Endothelial cell of umbilical vein (primary cell): ENCODE results near the gene ALOX12. TPM values are rescaled to one million over a fixed set of nuclear protein-coding genes. Genes with fewer than 3 reads are reported as not detected.

Experiments used
- BruUV-seq: library from RNA; stranded (reverse); fragments of 400-500 nt; replicated peaks from 2 replicates; lab custom pipeline; 2021; lab: Mats Ljungman, UMichigan
- CTCF ChIA-PET: fragments of 300-600, 350-600 bp; sonication (Branson Sonifier 250); formaldehyde crosslinking; loops from one replicate; lab custom pipeline; 2021; ENCODE audit warnings: antibody characterized with exemption, inconsistent platforms; lab: Charles Lee
- POLR2A ChIA-PET: fragments of 300-600, 350-600 bp; sonication (Branson Sonifier 250); formaldehyde crosslinking; loops from one replicate; lab custom pipeline; 2021; ENCODE audit warnings: antibody characterized with exemption, inconsistent platforms; lab: Charles Lee
- DNase-seq: peaks from one replicate; pipeline ENCODE4 v3.0.0-alpha.2; 2011; ENCODE audit warnings: low read depth, low spot score
- FAIRE-seq: peaks from 2 replicates; lab custom pipeline; 2011; peaks lifted over from hg19 to GRCh38; lab: Jason Lieb, UNC
- H2AFZ ChIP-seq: 2 replicates; pipeline ENCODE4 v1.6.0; 2012; ENCODE audit warnings: low read depth, low read length, control low read depth, inconsistent platforms
- H3K27ac ChIP-seq: 2 replicates; pipeline ENCODE4 v1.5.1; 2011; ENCODE audit warnings: low read depth, mild to moderate bottlenecking, control low read depth, low read length, moderate library complexity; ENCODE audit not compliant: insufficient read depth
- H3K27me3 ChIP-seq, 2 experiments: 2 replicates each; pipeline versions ENCODE4 v1.6.0 to v1.6.1; 2011; ENCODE audit warnings: low read length in 2 of 2, mixed read lengths in 1 of 2; ENCODE audit not compliant: control insufficient read depth in 2 of 2, insufficient read depth in 2 of 2
- H3K36me3 ChIP-seq, 2 experiments: 2 replicates in 1 of 2; 3 replicates in 1 of 2; pipeline ENCODE4 v1.5.1; 2011; ENCODE audit warnings: low read length in 2 of 2, mild to moderate bottlenecking in 1 of 2, moderate library complexity in 1 of 2; ENCODE audit not compliant: control insufficient read depth in 2 of 2, insufficient read depth in 2 of 2; ENCODE audit errors: extremely low read depth in 1 of 2
- H3K4me1 ChIP-seq: 3 replicates; pipeline ENCODE4 v1.5.1; 2011; ENCODE audit warnings: mild to moderate bottlenecking, low read length; ENCODE audit not compliant: control insufficient read depth, insufficient read depth; ENCODE audit errors: extremely low read depth
- H3K4me2 ChIP-seq: 2 replicates; pipeline ENCODE4 v1.6.1; 2011; ENCODE audit warnings: low read length, control low read depth, mixed read lengths; ENCODE audit not compliant: insufficient read depth
- H3K4me3 ChIP-seq, 3 experiments: fragments of 200-600 bp in 1 of 3; sonication (generic), shearing (Covaris generic) in 1 of 3; replicated peaks in 1 of 3; 2 replicates each; pipeline ENCODE4 v1.5.1; 2011 to 2016; ENCODE audit warnings: control low read depth in 3 of 3, low read length in 3 of 3, mild to moderate bottlenecking in 2 of 3, inconsistent platforms in 1 of 3, low read depth in 1 of 3, moderate library complexity in 1 of 3; ENCODE audit not compliant: insufficient read depth in 1 of 3
- H3K79me2 ChIP-seq: 2 replicates; pipeline ENCODE4 v1.6.0; 2012; ENCODE audit warnings: low read length, inconsistent platforms; ENCODE audit not compliant: control insufficient read depth, insufficient read depth
- H3K9ac ChIP-seq: replicated peaks from 2 replicates; pipeline ENCODE3; 2011; ENCODE audit warnings: low read length, control low read depth; ENCODE audit not compliant: insufficient read depth; ENCODE audit errors: extremely low read depth
- H3K9me1 ChIP-seq: replicated peaks from 3 replicates; pipeline ENCODE4 v1.6.0; 2011; ENCODE audit warnings: mild to moderate bottlenecking, low read length; ENCODE audit not compliant: control insufficient read depth, insufficient read depth; ENCODE audit errors: extremely low read depth
- H3K9me3 ChIP-seq: replicated peaks from 2 replicates; pipeline ENCODE4 v1.5.1; 2012; ENCODE audit warnings: low read length, inconsistent platforms; ENCODE audit not compliant: control insufficient read depth, insufficient read depth
- H4K20me1 ChIP-seq: replicated peaks from 2 replicates; pipeline ENCODE3; 2011; ENCODE audit warnings: mild to moderate bottlenecking, low read length; ENCODE audit not compliant: control insufficient read depth, insufficient read depth; ENCODE audit errors: extremely low read depth
- EZH2 ChIP-seq: IDR thresholded peaks from 2 replicates; pipeline ENCODE4 v1.6.1; 2012; ENCODE audit warnings: borderline replicate concordance, low read depth, mild to moderate bottlenecking, moderate library complexity, low read length, inconsistent platforms; ENCODE audit not compliant: severe bottlenecking
- FOS ChIP-seq: IDR thresholded peaks from 2 replicates; pipeline ENCODE4 v1.6.1; 2011; ENCODE audit warnings: mild to moderate bottlenecking, low read length, moderate library complexity, borderline replicate concordance; ENCODE audit not compliant: insufficient read depth
- GATA2 ChIP-seq: IDR thresholded peaks from 2 replicates; pipeline ENCODE4 v1.7.0; 2011; ENCODE audit warnings: low read depth, mild to moderate bottlenecking, moderate library complexity, mixed read lengths, low read length; ENCODE audit not compliant: insufficient read length, insufficient read depth
- JUN ChIP-seq: IDR thresholded peaks from 2 replicates; pipeline ENCODE4 v1.6.1; 2011; ENCODE audit warnings: borderline replicate concordance, low read depth; ENCODE audit not compliant: insufficient read length, insufficient read depth
- MAX ChIP-seq: IDR thresholded peaks from 2 replicates; pipeline ENCODE4 v1.6.1; 2011; ENCODE audit not compliant: insufficient read depth, insufficient read length
- MYC ChIP-seq: IDR thresholded peaks from one replicate; pipeline ENCODE4 v1.6.1; 2011; ENCODE audit warnings: mild to moderate bottlenecking, low read depth, low read length
- POLR2A ChIP-seq: IDR thresholded peaks from 2 replicates; pipeline ENCODE4 v1.6.1; 2012; ENCODE audit warnings: low read depth, mild to moderate bottlenecking, control low read depth, low read length
- POLR2AphosphoS5 ChIP-seq: IDR thresholded peaks from 2 replicates; pipeline ENCODE4 v1.6.1; 2012; ENCODE audit warnings: low read depth, mild to moderate bottlenecking, control low read depth, low read length, moderate library complexity; ENCODE audit not compliant: insufficient read depth
- dilution Hi-C: fragments of 300-500 bp; cut with MboI; formaldehyde crosslinking; loops from one replicate; pipeline ENCODE4 v1.15.0; 2019; ENCODE audit warnings: low sequenced_read_pairs; ENCODE audit not compliant: extremely low pct_ligation_motif_present
- intact Hi-C: fragments of 100-400 bp; cut with micrococcal nuclease; formaldehyde crosslinking; loops from one replicate; pipeline ENCODE4 v1.10.0; 2022
- polyA plus RNA-seq, 4 experiments: library from polyadenylated mRNA; depleted of rRNA in 3 of 4; stranded (reverse) in 3 of 4; unstranded in 1 of 4; fragments of >200 nt; gene quantifications; 2 replicates each; pipeline versions ENCODE4 v1.2.1 to v1.2.3, GENCODE V29; 2011 to 2012; ENCODE audit warnings: missing spikeins in 1 of 4
- total RNA-seq: library from RNA; stranded (reverse); gene quantifications from 2 replicates; pipeline ENCODE4 v1.2.3, GENCODE V29; 2021
- TF ChIP-seq, protein P1 (sequence below), 2 donors: IDR thresholded peaks; 1 replicate in 1 of 2; 2 replicates in 1 of 2; pipeline ENCODE4 v1.5.1; 2011; ENCODE audit warnings: low read length in 2 of 2, mild to moderate bottlenecking in 2 of 2, moderate library complexity in 2 of 2, control low read depth in 1 of 2, inconsistent platforms in 1 of 2, low read depth in 1 of 2; ENCODE audit not compliant: insufficient read depth in 1 of 2; ENCODE audit errors: extremely low read depth in 1 of 2

Gene ALOX12
- total and polyA plus RNA-seq, 2 donors (not counting 3 experiments of a cell fraction or from before 2014, with no cell fraction given) = not detected

DNA sequence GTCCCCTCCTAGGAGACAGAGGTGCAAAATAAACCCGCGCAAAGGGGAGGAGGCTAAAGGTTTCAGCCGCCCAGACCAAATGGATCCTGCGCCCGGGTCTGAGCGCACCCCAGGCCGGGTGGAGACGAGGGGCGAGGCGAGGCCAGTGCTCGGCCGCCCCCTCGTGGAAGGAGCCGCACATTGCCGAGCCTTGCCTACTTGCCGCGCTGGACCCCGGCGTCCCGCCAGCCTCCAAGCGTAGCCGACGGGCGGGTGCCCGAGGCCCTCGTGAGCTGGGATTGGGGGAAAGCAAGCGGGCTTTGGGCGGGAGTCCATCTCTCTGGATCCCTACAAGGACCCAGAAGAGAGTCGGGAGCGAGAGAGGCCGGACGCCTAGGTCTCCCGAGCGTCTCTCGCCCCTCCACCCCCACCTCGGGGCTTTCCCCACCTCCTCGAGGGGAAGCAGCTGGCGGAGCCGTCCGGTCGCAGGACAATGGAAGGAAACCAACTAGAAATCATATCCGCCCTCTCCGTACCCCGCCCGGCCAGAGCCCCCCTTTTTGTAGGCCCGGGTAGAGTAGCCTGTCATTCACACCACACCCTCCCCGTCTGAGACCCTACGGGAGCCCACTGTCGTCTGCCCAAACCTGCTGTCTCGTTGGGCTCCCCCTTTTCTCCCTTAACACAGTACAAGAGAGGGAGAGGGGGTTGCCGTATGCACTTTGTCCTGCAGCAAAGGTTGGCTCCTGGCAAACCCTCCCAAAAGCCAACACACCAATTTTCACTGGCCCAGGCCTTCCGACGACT lies 26.3 kb downstream of the ALOX12 start:
- Histone ChIP-seq H3K4me3 (peak overlapping the region in 2 of 3 experiments; percentile 59 to 90), H3K27me3 (no peaks in the 10 kb centered on the region), H3K9ac (peak overlapping the region; percentile 100), H3K4me1 (peaks cover 58% of the 10 kb centered on the region), H3K27ac (peak overlapping the region; percentile 96), H3K9me1 (no peaks in the 10 kb centered on the region), H4K20me1 (no peaks in the 10 kb centered on the region), H3K36me3 (peaks cover 19 to 24% of the 10 kb centered on the region in 2 experiments), H3K4me2 (peak overlapping the region; percentile 74), H3K9me3 (no peaks in the 10 kb centered on the region), H3K79me2 (peaks cover 44% of the 10 kb centered on the region), H2AFZ (no peak overlapping the region)
- TF ChIP-seq EZH2 (no peak), POLR2A (peak; percentile 66), JUN (peak; percentile 44), FOS (peak; percentile 50), MYC (no peak), POLR2AphosphoS5 (peak; percentile 97), MAX (peak; percentile 8), GATA2 (no peak)
- TF ChIP-seq, protein P1, sequence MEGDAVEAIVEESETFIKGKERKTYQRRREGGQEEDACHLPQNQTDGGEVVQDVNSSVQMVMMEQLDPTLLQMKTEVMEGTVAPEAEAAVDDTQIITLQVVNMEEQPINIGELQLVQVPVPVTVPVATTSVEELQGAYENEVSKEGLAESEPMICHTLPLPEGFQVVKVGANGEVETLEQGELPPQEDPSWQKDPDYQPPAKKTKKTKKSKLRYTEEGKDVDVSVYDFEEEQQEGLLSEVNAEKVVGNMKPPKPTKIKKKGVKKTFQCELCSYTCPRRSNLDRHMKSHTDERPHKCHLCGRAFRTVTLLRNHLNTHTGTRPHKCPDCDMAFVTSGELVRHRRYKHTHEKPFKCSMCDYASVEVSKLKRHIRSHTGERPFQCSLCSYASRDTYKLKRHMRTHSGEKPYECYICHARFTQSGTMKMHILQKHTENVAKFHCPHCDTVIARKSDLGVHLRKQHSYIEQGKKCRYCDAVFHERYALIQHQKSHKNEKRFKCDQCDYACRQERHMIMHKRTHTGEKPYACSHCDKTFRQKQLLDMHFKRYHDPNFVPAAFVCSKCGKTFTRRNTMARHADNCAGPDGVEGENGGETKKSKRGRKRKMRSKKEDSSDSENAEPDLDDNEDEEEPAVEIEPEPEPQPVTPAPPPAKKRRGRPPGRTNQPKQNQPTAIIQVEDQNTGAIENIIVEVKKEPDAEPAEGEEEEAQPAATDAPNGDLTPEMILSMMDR (IDR thresholded peaks at IDR 0.05; ENCODE audit: extremely low read depth in 1 of 2, insufficient read depth in 1 of 2, low read depth in 1 of 2, low read length in 2 of 2) = peak; percentile 97 to 99
- intact Hi-C loops (loop anchor here (1.0 to 10.0 kb wide), 6 partner anchors 8 to 833 kb away; partner anchors contain the start of genes CYB5D1, NAA38 and TMEM88), dilution Hi-C loops (no loop called here)
- ChIA-PET POLR2A (interaction anchor here (1.1 to 3.4 kb wide), 5 partner anchors 9 to 106 kb away, joined by 3 to 23 read pairs (median 8); partner anchors contain the start of genes RNASEK and SLC16A13), CTCF (interaction anchor here (0.7 to 5.2 kb wide), 26 partner anchors 10 to 356 kb away, joined by 3 to 91 read pairs (median 6); partner anchors contain the start of genes RNASEK and SLC16A13)
- FAIRE-seq = peak; percentile 94
- DNase-seq = peak; percentile 97
- no TSS peak for BruUV-seq
